K562 (cell line): Measurements from ENCODE around the gene CCNDBP1. TPM values are rescaled to one million over a fixed set of nuclear protein-coding genes. Genes with fewer than 3 reads are reported as not detected.
A peak's percentile ranks its signal among the peaks of the same experiment; 100 is the strongest.

Source experiments
- ATAC-seq: fragments of 200-7000 bp; cut with Tn5 transposase; 3 replicates; pipeline ENCODE4 v1.9.1; 2020; ENCODE audit warnings: moderate library complexity
- BruUV-seq: library from RNA; stranded (reverse); fragments of 400-500 nt; replicated peaks from 2 replicates; lab custom pipeline; 2021; lab: Mats Ljungman, UMichigan
- CTCF ChIA-PET: fragments of 300-600 bp; formaldehyde crosslinking; extraction: SDS; loops from one replicate; lab custom pipeline; 2021; ENCODE audit warnings: low intra/inter-chr PET ratio; lab: Yijun Ruan, JAX
- POLR2A ChIA-PET: fragments of 300-600, 350-650 bp; sonication (Branson Sonifier 250); formaldehyde crosslinking; extraction: SDS; loops from one replicate; lab custom pipeline; 2021; ENCODE audit warnings: antibody characterized with exemption, inconsistent platforms; lab: Yijun Ruan, JAX
- DNase-seq, 4 experiments: peaks; one replicate each; pipeline versions ENCODE4 v3.0.0 to v3.0.0-alpha.2; 2011 to 2018; ENCODE audit warnings: low spot score in 3 of 4, mixed read lengths in 3 of 4; ENCODE audit errors: extremely low read depth in 1 of 4
- FAIRE-seq: peaks from 2 replicates; lab custom pipeline; 2011; peaks lifted over from hg19 to GRCh38; lab: Jason Lieb, UNC
- H2AFZ ChIP-seq: 2 replicates; pipeline ENCODE4 v1.6.0; 2011; ENCODE audit warnings: low read depth, low read length, control low read depth, inconsistent platforms
- H3K27ac ChIP-seq: fragments of 200-600 bp; 3 replicates; pipeline ENCODE4 v1.8.0; 2011; ENCODE audit warnings: low read depth, mild to moderate bottlenecking, control low read depth, inconsistent platforms, low read length, moderate library complexity, mixed read lengths; ENCODE audit errors: extremely low read depth
- H3K27me3 ChIP-seq, 2 experiments: fragments of 300-600 bp in 1 of 2; 2 replicates in 1 of 2; 3 replicates in 1 of 2; pipeline versions ENCODE4 v1.6.0 to v1.8.0; 2011; ENCODE audit warnings: inconsistent platforms in 2 of 2, low read length in 2 of 2, mild to moderate bottlenecking in 1 of 2, mixed read lengths in 1 of 2, moderate library complexity in 1 of 2; ENCODE audit not compliant: control insufficient read depth in 2 of 2, insufficient read depth in 2 of 2
- H3K36me3 ChIP-seq: fragments of 300-600 bp; 3 replicates; pipeline ENCODE4 v1.8.0; 2011; ENCODE audit warnings: mild to moderate bottlenecking, low read length, inconsistent platforms; ENCODE audit not compliant: control insufficient read depth, insufficient read depth
- H3K4me1 ChIP-seq, 2 experiments: fragments of 200-600 bp in 1 of 2; replicated peaks in 1 of 2; 2 replicates in 1 of 2; 3 replicates in 1 of 2; pipeline versions ENCODE4 v1.5.1 to v1.8.0; 2011; ENCODE audit warnings: inconsistent platforms in 2 of 2, low read length in 2 of 2, mild to moderate bottlenecking in 1 of 2, mixed read lengths in 1 of 2, moderate library complexity in 1 of 2; ENCODE audit not compliant: control insufficient read depth in 2 of 2, insufficient read depth in 2 of 2
- H3K4me2 ChIP-seq: 2 replicates; pipeline ENCODE4 v1.6.1; 2011; ENCODE audit warnings: low read length, control low read depth, inconsistent platforms, mixed read lengths; ENCODE audit not compliant: insufficient read depth
- H3K4me3 ChIP-seq: fragments of 200-600 bp; sonication (generic), shearing (Covaris generic); 2 replicates; pipeline ENCODE4 v1.5.1; 2016; ENCODE audit warnings: control low read depth, inconsistent platforms
- H3K79me2 ChIP-seq: fragments of 200-600 bp; 3 replicates; pipeline ENCODE4 v1.8.0; 2011; ENCODE audit warnings: low read length, inconsistent platforms; ENCODE audit not compliant: control insufficient read depth, insufficient read depth
- H3K9ac ChIP-seq, 2 experiments: 2 replicates each; pipeline versions ENCODE4 v1.6.0 to v1.6.1; 2011; ENCODE audit warnings: low read depth in 2 of 2, low read length in 2 of 2, control low read depth in 1 of 2, inconsistent platforms in 1 of 2, mild to moderate bottlenecking in 1 of 2, mixed read lengths in 1 of 2; ENCODE audit not compliant: insufficient read depth in 1 of 2
- H3K9me1 ChIP-seq: one replicate; pipeline ENCODE4 v1.6.0; 2011; ENCODE audit warnings: inconsistent platforms, mild to moderate bottlenecking, low read length, moderate library complexity; ENCODE audit not compliant: control insufficient read depth, insufficient read depth
- H3K9me3 ChIP-seq: replicated peaks from 2 replicates; pipeline ENCODE4 v1.5.1; 2011; ENCODE audit warnings: low read depth, low read length, inconsistent platforms; ENCODE audit not compliant: control insufficient read depth, insufficient read depth
- H4K20me1 ChIP-seq: replicated peaks from 2 replicates; pipeline ENCODE4 v1.6.1; 2011; ENCODE audit warnings: low read length, inconsistent platforms, mixed read lengths; ENCODE audit not compliant: control insufficient read depth, insufficient read depth
- FOSL1 ChIP-seq: fragments of 200-800 bp; sonication (Bioruptor generic); conservative IDR thresholded peaks from 2 replicates; pipeline ENCODE4 v1.6.1; 2016; ENCODE audit warnings: missing genetic modification characterization, missing compliant biosample characterization
- HNRNPH1 ChIP-seq: fragments of 200-400 bp; formaldehyde crosslinking; optimal IDR thresholded peaks from 2 replicates; pipeline ENCODE3; 2017; ENCODE audit warnings: low read depth, mild to moderate bottlenecking, low read length, moderate library complexity
- MITF ChIP-seq: IDR thresholded peaks from 2 replicates; pipeline ENCODE4 v1.6.1; 2014; ENCODE audit warnings: antibody characterized with exemption
- SMAD1 ChIP-seq: fragments of 150-350 bp; IDR thresholded peaks from 2 replicates; pipeline ENCODE4 v1.6.1; 2014; ENCODE audit warnings: low read length, low read depth; ENCODE audit not compliant: partially characterized antibody
- WGBS: fragments of 100-300 bp; shearing (Covaris generic); methylation state at CpG from one replicate; pipeline ENCODE4 v1.1.6; 2016; ENCODE audit warnings: low coverage, mixed read lengths; ENCODE audit not compliant: insufficient coverage; ENCODE audit errors: missing lambda C conversion rate; 5-methylcytosine and 5-hydroxymethylcytosine counted together
- in situ Hi-C: fragments of 300-500 bp; cut with MboI; formaldehyde crosslinking; loops from 4 replicates; pipeline ENCODE4 v1.15.0; 2018; ENCODE audit warnings: inconsistent platforms, mixed read lengths
- intact Hi-C: fragments of 100-400 bp; cut with micrococcal nuclease; formaldehyde crosslinking; loops from 2 replicates; pipeline ENCODE4 v1.14.2; 2022
- polyA plus RNA-seq, 8 experiments: library from polyadenylated mRNA; depleted of rRNA in 4 of 8; stranded (reverse) in 5 of 8; unstranded in 3 of 8; fragments of >200 nt; fragmentation: Nextera tagmentation in 2 of 8; fragmentation: Illumina TruSeq in 1 of 8; extraction: Ambion mirVana in 2 of 8; extraction: Trizol in 1 of 8; gene quantifications; 2 replicates each; pipeline versions ENCODE4 v1.2.1 to v1.2.3, GENCODE V29; 2011 to 2014; ENCODE audit warnings: inconsistent platforms in 1 of 8, missing spikeins in 1 of 8
- total RNA-seq, 7 experiments: library from RNA; depleted of rRNA in 6 of 7; stranded (reverse); fragments of >200 nt in 6 of 7; fragmentation: Illumina TruSeq in 2 of 7; extraction: Trizol in 2 of 7; gene quantifications; 2 replicates each; pipeline versions ENCODE4 v1.2.1 to v1.2.3, GENCODE V29; 2011 to 2021; ENCODE audit warnings: low replicate concordance in 1 of 7
- TF ChIP-seq, protein P1 (sequence below): fragments of 450-650 bp; conservative IDR thresholded peaks from 2 replicates; pipeline ENCODE4 v1.6.1; 2016; ENCODE audit warnings: missing genetic modification characterization, low read depth, mild to moderate bottlenecking, missing compliant biosample characterization, moderate library complexity

Gene CCNDBP1
- total and polyA plus RNA-seq, 9 of the 15 experiments (the other 6 are each of a cell fraction or from before 2014, with no cell fraction given) = 37.0 to 111 (median 55.5) TPM

DNA sequence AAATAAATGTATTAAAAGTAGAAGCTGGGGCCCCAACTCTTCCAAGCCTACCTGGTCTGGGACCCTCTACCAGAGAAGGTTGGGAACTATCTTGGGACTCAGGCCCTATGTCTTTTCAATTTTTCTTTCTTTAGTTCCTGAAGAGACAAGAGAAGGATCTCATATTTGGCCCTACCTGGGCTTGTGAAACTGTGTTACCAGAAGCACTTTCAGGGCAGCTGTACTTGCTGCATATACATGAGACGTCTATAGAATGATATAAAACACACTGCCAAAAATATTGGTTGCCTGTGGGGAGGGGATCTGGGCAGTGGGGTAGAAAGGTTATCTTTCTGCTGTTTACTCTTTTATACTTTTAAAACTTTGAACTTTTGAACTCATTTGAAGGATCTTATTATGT, 36.2 kb downstream of the CCNDBP1 start:
- CTCF ChIA-PET = interaction anchor here (0.6 kb wide), 2 partner anchors 38 to 170 kb away, joined by 3 to 4 read pairs; no protein-coding TSS in a partner anchor
- H3K36me3 ChIP-seq = no peaks in the 10 kb centered on the region
- in situ Hi-C loops (no loop called here), intact Hi-C loops (no loop called here)
- FAIRE-seq (no peak), ATAC-seq (peak; percentile 52), DNase-seq (peak in 2 of 4 experiments; percentile 24 to 25)
- TF ChIP-seq MITF (no peak), SMAD1 (peak; percentile 18), HNRNPH1 (no peak), FOSL1 (tag) (0 out of 2 replicates have a peak, but pooled peaks have one; percentile 15)
- TF ChIP-seq, protein P1, sequence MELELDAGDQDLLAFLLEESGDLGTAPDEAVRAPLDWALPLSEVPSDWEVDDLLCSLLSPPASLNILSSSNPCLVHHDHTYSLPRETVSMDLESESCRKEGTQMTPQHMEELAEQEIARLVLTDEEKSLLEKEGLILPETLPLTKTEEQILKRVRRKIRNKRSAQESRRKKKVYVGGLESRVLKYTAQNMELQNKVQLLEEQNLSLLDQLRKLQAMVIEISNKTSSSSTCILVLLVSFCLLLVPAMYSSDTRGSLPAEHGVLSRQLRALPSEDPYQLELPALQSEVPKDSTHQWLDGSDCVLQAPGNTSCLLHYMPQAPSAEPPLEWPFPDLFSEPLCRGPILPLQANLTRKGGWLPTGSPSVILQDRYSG (tag) = 0 out of 2 replicates have a peak, but pooled peaks have one; percentile 1
- no peaks in the 10 kb centered on the region for H3K79me2 ChIP-seq
- peak overlapping the region; percentile 78 for H3K27ac ChIP-seq
- POLR2A ChIA-PET = interaction anchor here (1.5 to 1.8 kb wide), 2 partner anchors 9 to 17 kb away, joined by 4 to 6 read pairs; no protein-coding TSS in a partner anchor
- BruUV-seq = no TSS peak
- H2AFZ ChIP-seq = peak overlapping the region; percentile 59
- no peaks in the 10 kb centered on the region for H4K20me1 ChIP-seq
- no peaks in the 10 kb centered on the region; the same call in 1 of the 2 replicates for H3K9me3 ChIP-seq
- no peak overlapping the region for H3K4me3 ChIP-seq
- H3K4me2 ChIP-seq = peak overlapping the region; percentile 63
- peaks cover 26 to 33% of the 10 kb centered on the region in 2 experiments; a peak in 4 of 5 replicates for H3K4me1 ChIP-seq
- no peaks in the 10 kb centered on the region for H3K9me1 ChIP-seq
- WGBS = 5% methylated on average over 1 of the region's 1 CpG
- H3K9ac ChIP-seq = peak overlapping the region in 1 of 2 experiments; percentile 61; a peak in 1 of 4 replicates
- H3K27me3 ChIP-seq = no peaks in the 10 kb centered on the region
